ENCODE results near the gene SORCS3. TPM values are rescaled to one million over a fixed set of nuclear protein-coding genes. Genes with fewer than 3 reads are reported as not detected.

The SORCS3 gene
- total RNA-seq, 4 donors from 2014 or later, result not detected

DNA sequence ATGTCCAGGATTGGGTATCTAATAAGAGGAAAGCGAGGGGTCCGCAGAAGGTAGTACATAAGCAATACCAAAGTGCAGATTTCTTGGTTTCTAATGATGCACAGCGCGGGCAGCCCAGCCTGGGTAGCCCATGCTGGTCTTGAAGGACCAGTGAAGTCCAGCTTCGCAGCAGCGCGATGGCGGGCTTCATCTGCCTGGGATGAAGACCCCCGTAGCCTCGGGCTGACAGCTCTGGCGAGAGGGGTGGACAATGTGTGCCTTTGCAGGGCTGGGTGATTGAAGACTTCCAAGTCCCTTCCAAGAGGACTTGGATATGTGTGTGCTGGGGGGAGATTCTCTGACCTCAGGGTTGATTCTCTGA lies 2.2 kb downstream of the SORCS3 start:
- Histone ChIP-seq H3K27ac (no peak overlapping the region), H3K4me3 (replicated peaks in 1 of 3) (no peak overlapping the region), H3K9me3 (no peaks in the 10 kb centered on the region), H3K4me1 (peaks cover 0 to 6% of the 10 kb centered on the region in 2 donors), H3K36me3 (no peaks in the 10 kb centered on the region), H3K27me3 (no peaks in the 10 kb centered on the region)
- WGBS, 2 donors, result 79 to 83% methylated on average over 10 to 11 of the region's 11 CpGs
- no peak for TF ChIP-seq POLR2A (IDR thresholded peaks at IDR 0.05)
- TF ChIP-seq, protein P1, sequence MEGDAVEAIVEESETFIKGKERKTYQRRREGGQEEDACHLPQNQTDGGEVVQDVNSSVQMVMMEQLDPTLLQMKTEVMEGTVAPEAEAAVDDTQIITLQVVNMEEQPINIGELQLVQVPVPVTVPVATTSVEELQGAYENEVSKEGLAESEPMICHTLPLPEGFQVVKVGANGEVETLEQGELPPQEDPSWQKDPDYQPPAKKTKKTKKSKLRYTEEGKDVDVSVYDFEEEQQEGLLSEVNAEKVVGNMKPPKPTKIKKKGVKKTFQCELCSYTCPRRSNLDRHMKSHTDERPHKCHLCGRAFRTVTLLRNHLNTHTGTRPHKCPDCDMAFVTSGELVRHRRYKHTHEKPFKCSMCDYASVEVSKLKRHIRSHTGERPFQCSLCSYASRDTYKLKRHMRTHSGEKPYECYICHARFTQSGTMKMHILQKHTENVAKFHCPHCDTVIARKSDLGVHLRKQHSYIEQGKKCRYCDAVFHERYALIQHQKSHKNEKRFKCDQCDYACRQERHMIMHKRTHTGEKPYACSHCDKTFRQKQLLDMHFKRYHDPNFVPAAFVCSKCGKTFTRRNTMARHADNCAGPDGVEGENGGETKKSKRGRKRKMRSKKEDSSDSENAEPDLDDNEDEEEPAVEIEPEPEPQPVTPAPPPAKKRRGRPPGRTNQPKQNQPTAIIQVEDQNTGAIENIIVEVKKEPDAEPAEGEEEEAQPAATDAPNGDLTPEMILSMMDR (IDR thresholded peaks at IDR 0.05), result no peak
- DNase-seq, result no peak
- intact Hi-C loops (cut with DNase I), result no loop called here

DNA sequence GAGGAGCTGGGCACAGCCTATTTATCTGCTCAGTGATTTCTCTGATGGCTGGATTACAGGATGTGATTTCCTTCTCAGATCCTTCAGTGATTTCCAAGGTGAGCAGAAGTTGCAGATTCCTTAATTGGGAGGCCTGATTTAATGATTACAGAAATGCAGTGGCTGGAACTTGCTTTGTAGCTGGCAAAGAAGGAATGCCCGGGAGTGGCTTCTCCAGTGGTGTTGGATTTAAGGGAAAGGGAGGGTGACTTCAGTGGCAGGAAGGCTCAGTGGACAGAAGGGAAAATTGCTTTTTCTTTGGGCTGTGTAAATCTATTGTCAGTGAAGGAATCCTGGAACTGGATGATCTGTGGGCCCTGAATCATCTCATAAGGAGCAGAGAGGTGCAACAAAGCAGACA lies 5.1 kb downstream of the SORCS3 start:
- H3K36me3 ChIP-seq, result no peaks in the 10 kb centered on the region
- WGBS, 2 donors, result 71 to 77% methylated on average over 1 of the region's 1 CpG
- H3K4me3 ChIP-seq (replicated peaks in 1 of 3), result no peak overlapping the region
- TF ChIP-seq POLR2A (IDR thresholded peaks at IDR 0.05), result no peak
- TF ChIP-seq, protein P1 (IDR thresholded peaks at IDR 0.05), result no peak
- H3K27ac ChIP-seq, result no peak overlapping the region
- no peaks in the 10 kb centered on the region for H3K9me3 ChIP-seq
- no peak for DNase-seq
- peaks cover 0 to 5% of the 10 kb centered on the region in 2 donors for H3K4me1 ChIP-seq
- intact Hi-C loops (cut with DNase I), result no loop called here
- no peaks in the 10 kb centered on the region for H3K27me3 ChIP-seq

DNA sequence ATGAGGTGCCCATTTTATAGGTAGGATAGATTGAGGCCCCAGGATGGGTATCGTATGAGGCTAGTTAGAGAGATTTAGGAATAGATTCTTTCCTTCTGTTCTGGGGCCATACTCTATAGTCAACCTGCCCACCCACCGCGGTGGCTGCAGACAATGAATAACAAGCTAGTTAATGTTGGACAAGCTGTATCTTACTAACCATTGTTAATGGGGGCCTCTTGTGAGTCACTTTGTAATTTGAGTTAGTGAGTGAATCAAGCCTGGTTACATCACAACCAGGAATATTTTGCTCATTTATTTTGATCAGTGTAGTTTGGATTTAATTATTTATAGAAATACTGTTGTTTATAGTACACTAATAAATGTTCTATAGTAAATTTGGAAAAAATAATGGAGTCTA lies 7.3 kb downstream of the SORCS3 start:
- TF ChIP-seq, protein P1 (IDR thresholded peaks at IDR 0.05), result no peak
- no peak for TF ChIP-seq POLR2A (IDR thresholded peaks at IDR 0.05)
- H3K9me3 ChIP-seq, result no peaks in the 10 kb centered on the region
- H3K4me1 ChIP-seq, result no peaks in the 10 kb centered on the region
- no peak for DNase-seq
- WGBS, 2 donors, result 59 to 73% methylated on average over 3 of the region's 3 CpGs
- H3K36me3 ChIP-seq, result no peaks in the 10 kb centered on the region
- intact Hi-C loops (cut with DNase I), result no loop called here
- no peaks in the 10 kb centered on the region for H3K27me3 ChIP-seq
- no peak overlapping the region for H3K4me3 ChIP-seq (replicated peaks in 1 of 3)
- no peak overlapping the region for H3K27ac ChIP-seq

DNA sequence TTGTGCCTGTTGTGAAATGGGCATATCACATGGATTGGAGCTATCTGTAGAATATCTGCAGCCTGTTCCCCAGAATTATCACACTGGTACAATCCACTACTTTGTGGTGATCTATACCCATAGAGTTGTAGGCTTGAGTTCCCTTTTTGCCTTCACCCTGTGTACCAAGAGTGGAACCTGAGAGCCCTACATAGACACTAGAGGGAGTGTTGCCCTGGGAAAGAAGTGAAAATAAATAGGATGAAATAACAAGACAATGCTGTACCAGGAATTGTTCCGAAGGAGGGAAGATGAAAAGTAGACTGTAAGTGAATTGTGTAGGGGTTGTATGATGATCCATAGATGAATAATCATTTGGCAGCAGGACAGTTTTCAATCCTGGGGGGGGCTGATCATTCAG lies 9.0 kb downstream of the SORCS3 start:
- Histone ChIP-seq H3K9me3 (no peaks in the 10 kb centered on the region), H3K4me3 (replicated peaks in 1 of 3) (no peak overlapping the region), H3K4me1 (no peaks in the 10 kb centered on the region), H3K36me3 (no peaks in the 10 kb centered on the region), H3K27ac (no peak overlapping the region), H3K27me3 (no peaks in the 10 kb centered on the region)
- no peak for TF ChIP-seq POLR2A (IDR thresholded peaks at IDR 0.05)
- TF ChIP-seq, protein P1 (IDR thresholded peaks at IDR 0.05), result no peak
- WGBS, 2 donors, result 29 to 44% methylated on average over 1 of the region's 1 CpG
- intact Hi-C loops (cut with DNase I), result no loop called here
- DNase-seq, result no peak

DNA sequence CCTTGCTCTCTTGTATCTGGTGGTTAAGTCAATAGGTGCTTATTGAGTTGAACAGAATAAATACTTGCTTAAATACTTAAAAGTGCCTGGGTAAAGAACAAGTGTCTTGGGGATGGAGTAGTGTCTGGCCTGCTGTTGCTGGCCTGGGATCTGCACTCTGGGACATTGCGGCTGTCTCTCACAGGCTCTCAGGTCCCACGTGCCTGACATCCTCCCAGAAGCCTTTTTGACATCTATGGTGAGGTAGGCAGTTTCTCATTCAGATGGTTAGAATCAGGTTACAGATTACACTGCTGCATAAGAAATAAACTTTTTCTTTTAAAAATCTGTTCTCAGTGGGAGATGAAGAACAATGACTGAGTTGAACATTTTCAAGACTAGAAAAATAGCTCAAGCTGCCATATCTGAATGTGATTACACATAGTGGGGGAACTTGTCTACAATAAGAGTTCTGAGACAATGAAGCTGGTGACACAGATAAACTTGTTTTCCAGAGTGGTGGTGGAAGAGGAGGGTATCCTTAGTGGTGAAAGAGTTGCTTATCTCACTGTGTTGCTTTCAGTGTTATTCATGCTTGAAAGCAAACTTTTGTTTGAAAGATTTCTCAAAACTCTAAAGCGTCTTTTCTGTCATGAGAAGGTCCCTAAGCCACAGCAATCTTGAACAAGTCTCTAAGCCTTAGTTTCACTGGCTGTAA lies 9.7 kb downstream of the SORCS3 start:
- intact Hi-C loops (cut with DNase I), result no loop called here
- TF ChIP-seq POLR2A (IDR thresholded peaks at IDR 0.05), result no peak
- TF ChIP-seq, protein P1 (IDR thresholded peaks at IDR 0.05), result no peak
- Histone ChIP-seq H3K27ac (no peak overlapping the region), H3K36me3 (no peaks in the 10 kb centered on the region), H3K4me1 (no peaks in the 10 kb centered on the region), H3K4me3 (replicated peaks in 1 of 3) (no peak overlapping the region), H3K9me3 (no peaks in the 10 kb centered on the region), H3K27me3 (no peaks in the 10 kb centered on the region)
- 36 to 45% methylated on average over 3 of the region's 3 CpGs for WGBS, 2 donors
- no peak for DNase-seq
